ENCODE results near the gene MT1F.

DNA sequence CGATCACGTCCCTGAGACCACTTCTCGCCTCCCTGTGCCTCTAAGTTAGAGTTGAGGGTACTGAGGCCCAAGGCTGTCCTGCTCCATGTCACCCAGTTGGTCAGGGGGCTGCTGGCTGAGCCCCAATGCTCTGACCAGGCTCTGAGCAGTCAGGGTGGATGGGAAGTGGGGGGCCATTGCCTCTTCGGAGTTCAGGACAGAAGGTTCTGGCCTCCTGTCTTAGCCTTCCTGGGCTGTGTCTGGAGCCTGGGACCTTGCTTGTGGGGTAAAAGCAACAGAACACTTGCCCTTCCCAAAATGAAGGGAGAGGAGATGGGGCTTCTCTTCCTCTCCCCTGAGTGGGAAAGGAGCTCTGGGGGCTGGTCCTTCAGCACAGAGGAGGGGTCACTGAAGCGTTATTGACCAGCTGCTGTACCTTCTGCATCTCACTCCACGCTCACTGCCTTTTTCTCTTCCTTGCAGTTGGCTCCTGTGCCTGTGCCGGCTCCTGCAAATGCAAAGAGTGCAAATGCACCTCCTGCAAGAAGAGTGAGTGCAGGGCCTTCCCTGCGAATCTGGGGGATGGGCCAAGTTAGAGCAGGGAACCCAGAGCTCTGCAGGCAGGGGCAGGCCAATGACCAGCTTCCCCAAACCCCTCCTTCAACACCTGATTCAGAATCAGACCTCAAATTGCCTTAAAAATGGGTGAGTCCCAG lies 25.1 kb downstream of the MT1F start:
- TF ChIP-seq, protein P1, sequence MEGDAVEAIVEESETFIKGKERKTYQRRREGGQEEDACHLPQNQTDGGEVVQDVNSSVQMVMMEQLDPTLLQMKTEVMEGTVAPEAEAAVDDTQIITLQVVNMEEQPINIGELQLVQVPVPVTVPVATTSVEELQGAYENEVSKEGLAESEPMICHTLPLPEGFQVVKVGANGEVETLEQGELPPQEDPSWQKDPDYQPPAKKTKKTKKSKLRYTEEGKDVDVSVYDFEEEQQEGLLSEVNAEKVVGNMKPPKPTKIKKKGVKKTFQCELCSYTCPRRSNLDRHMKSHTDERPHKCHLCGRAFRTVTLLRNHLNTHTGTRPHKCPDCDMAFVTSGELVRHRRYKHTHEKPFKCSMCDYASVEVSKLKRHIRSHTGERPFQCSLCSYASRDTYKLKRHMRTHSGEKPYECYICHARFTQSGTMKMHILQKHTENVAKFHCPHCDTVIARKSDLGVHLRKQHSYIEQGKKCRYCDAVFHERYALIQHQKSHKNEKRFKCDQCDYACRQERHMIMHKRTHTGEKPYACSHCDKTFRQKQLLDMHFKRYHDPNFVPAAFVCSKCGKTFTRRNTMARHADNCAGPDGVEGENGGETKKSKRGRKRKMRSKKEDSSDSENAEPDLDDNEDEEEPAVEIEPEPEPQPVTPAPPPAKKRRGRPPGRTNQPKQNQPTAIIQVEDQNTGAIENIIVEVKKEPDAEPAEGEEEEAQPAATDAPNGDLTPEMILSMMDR (conservative IDR thresholded peaks at IDR 0.05 in 1 of 2, IDR thresholded peaks at IDR 0.05 in 1 of 2; ENCODE audit: extremely low read depth in 1 of 2, insufficient read depth in 1 of 2, low read depth in 1 of 2, low read length in 2 of 2) = no peak
- no peak for TF ChIP-seq EZH2 (IDR thresholded peaks at IDR 0.05; ENCODE audit: borderline replicate concordance, low read length)
